HG02870 (cell line): ENCODE results near the gene ARL4D.
"Not testable (repeated sequence)": the region's sequence is repeated elsewhere in the genome, so short reads cannot be mapped to it uniquely, and the experiment has no call there.

Experiments
- ATAC-seq: cut with Tn5 transposase; IDR thresholded peaks from one replicate; pipeline ENCODE4 v1.9.1; 2021; ENCODE audit warnings: mild to moderate bottlenecking, moderate library complexity; ENCODE audit not compliant: unreplicated experiment

ARL4D gene

DNA sequence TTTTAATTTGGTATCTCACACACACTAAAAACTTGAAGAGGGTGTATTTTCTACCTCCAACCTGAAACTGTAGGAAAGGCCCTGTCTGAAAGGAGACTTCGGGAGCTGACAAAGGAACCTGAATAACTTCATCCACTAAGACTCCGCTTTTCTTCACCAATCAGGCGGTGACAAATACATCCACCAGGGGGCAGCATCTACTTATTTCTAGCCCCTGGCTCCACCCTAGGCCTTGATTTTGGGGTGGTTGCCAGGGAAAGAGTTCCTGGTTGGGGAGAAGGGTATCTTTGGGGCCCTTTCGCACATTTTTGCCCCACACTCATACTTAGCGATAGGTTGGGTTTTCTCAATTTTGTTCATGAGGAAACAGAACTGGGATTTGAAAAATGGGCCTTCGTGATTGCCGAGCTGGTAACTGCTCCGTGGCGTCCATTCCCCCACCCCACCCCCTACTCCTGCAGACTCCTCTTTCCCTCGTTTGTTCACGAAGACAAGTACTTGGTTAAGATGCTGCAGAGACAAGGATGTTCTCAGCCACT, 4.8 kb upstream of the ARL4D start:
- no peak for ATAC-seq

DNA sequence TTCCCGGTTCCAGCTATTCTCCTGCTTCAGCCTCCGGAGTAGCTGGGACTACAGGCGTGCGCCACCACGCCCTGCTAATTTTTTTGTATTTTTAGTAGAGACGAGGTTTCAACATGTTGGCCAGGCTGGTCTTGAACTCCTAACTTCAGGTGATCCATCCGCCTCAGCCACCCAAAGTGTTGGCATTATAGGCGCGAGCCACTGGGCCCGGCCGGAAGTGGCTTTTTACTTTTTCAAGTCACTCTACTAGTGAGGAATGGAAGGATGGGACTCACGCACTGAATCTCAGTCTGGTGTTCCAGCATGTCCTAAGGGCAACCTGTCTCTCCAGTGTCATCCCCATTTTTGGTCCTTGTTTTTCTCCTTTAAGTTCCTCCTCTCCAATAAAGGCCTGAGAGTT, 4.1 kb upstream of the ARL4D start:
- ATAC-seq = not testable (repeated sequence)

DNA sequence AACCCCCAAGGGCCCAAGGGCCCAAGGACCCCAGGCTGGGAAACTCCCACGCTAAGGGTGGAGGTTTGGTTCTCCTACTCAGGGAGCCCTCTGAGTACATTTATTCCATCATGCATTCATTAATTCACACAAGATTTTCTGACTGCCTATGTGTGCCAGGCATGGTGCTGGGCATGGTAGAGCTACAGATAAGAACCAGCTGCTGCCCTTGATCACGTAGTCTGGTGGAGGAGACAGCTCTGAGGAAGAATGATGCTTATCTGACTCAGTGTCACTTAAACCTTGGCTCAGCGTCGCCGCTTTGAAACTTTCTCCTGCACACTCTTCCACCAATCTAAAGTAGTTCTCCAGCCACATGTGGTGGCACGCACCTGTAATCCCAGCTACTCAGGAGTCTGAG, 3.6 kb upstream of the ARL4D start:
- ATAC-seq = no peak

DNA sequence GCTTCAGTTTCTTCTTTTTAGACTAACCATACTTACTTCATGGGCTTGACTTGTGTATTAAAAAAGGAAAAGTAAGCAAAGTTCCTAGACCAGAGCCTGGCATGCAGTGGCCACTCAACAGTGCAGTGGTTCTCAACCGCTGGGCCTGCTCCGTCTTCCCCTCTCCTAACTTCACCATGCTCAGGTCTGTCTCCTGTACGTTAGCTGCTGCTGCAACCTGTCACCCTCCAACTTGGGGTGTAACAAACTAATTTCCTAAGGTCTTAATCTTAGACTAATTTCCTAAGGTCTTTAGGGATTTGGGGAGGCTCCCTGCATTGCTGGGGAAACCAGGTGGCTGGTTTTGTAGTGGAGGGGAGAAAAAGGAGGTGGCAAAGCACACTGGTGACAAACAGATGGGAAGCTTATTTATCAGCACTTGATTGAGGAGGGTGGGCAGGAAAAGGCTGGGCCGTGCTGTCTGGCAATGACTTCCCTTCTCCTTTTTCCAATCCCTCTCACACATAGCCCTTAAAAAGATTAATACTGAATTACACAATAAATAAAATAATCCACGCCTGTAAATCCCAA, 2.2 kb upstream of the ARL4D start:
- no peak for ATAC-seq

DNA sequence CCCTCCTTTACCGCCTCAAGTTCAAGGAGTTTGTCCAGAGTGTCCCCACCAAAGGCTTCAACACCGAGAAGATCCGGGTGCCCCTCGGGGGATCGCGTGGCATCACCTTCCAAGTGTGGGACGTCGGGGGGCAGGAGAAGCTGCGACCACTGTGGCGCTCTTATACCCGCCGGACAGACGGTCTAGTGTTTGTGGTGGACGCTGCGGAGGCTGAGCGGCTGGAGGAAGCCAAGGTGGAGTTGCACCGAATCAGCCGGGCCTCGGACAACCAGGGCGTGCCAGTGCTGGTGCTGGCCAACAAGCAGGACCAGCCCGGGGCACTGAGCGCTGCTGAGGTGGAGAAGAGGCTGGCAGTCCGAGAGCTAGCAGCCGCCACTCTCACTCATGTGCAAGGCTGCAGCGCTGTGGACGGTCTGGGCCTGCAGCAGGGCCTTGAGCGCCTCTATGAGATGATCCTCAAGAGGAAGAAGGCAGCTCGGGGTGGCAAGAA, 1.1 kb downstream of the ARL4D start:
- no peak for ATAC-seq

DNA sequence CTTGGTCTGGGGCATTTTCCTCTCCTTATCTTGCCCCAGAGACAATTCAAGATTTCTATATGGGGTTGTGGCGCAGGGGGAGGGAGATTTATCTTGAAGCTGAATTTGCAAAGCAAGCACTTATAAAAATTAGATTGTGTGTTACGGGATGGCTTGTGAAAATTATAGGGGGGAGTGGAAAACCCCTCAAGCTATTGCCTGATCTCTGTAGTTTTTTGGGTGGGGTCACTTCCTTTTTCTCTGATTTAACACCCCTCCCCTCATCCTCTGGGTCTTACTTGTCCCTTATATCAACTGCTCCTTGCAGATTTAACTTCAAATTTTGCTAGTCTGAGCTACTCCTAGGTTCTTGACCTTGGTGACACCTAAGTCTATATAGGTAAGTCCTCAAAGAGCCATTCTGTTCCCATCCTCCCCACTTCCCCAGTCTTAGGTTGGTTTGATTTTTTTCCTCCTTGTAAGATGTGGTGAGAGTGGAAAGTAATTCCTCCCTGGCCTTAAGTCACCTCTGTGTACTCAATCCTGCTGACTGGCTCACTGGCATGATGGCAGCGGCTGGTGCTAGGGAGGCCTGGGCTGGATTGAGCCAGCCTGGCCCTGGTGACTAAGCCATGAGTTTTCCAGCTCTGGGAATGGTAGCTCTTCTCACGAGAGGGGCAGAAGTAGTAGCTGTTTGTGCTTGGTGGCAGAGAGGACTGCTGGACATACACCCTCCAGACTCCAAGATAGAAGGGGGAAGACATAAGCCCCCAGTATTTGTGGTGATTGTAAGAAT, 2.3 kb downstream of the ARL4D start:
- ATAC-seq = no peak

DNA sequence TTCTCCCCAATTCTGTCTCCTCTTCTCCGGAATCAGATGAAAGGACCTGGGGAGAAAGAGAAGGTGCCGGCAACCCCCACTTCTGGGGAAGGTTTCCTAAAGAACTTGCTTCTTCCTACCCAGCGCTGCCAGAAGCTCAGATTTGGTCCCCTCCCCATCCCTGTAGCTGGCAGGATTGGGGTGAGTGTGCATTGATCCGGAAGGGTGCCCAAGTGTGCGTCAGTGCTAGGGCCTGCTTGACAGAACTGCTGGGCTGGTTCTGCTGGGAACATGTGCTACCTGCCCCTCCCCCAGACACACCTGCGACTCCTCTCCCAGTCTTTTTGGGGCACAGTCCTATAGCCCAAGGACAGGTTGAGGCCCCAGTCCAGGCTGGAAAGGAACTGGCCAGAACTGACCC, 3.3 kb downstream of the ARL4D start:
- ATAC-seq = no peak

DNA sequence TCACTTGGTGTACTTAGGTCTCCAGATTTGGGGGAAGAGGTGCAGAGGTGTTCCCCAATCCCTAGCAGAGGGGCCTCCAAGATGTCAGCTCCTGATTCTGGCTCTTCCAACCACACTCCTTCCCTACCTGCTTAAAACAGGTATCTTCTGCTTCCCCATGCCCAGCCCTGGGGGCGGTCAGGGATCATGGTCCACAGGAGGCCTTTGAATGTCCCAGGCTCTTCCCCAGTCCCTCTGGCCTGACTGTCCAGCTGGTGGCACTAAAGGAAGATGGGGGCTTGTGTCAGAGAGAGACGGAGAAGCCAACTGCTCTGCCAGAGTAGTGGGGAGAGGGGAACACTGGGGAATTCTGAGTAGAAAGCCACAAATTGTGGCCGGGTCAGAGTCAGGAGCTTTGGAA, 3.8 kb downstream of the ARL4D start:
- no peak for ATAC-seq

DNA sequence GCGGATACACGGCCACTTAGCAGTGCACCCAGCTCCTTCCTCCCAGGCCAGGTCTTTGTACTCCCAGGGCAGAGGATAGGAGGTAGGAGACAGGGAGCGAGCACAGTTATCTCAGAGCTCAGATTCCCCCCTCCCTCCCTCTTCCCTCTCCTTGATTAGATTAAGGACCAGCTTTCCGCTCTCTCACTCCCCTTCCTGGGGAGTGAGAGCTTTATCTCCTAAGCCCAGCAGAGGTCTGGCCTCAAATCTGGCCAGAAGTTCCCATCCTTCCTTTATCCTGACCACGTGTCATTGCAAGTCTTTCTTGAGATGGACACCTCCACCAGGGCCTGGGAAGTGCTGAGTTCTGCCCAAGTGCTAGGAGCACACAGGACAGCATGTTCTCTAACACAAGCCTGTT, 5.1 kb downstream of the ARL4D start:
- no peak for ATAC-seq

DNA sequence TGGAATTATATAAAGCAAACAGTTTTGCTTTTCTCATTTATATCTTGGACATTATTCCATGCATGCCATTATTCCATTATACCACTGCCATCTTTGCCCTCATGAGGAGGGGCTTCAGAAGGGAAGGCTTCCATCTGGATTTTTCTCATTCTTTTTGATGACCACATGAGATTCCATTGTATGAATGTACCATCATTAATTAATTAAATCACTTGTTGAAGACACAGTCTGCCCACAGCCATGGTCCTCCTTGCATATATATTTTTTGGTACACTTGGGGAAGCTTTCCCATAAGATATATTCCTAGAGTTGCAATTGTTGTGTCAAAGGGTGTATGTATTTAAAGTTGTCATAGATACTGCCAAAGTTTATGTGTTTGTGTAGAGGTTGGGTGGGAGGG, 7.1 kb downstream of the ARL4D start:
- no peak for ATAC-seq

DNA sequence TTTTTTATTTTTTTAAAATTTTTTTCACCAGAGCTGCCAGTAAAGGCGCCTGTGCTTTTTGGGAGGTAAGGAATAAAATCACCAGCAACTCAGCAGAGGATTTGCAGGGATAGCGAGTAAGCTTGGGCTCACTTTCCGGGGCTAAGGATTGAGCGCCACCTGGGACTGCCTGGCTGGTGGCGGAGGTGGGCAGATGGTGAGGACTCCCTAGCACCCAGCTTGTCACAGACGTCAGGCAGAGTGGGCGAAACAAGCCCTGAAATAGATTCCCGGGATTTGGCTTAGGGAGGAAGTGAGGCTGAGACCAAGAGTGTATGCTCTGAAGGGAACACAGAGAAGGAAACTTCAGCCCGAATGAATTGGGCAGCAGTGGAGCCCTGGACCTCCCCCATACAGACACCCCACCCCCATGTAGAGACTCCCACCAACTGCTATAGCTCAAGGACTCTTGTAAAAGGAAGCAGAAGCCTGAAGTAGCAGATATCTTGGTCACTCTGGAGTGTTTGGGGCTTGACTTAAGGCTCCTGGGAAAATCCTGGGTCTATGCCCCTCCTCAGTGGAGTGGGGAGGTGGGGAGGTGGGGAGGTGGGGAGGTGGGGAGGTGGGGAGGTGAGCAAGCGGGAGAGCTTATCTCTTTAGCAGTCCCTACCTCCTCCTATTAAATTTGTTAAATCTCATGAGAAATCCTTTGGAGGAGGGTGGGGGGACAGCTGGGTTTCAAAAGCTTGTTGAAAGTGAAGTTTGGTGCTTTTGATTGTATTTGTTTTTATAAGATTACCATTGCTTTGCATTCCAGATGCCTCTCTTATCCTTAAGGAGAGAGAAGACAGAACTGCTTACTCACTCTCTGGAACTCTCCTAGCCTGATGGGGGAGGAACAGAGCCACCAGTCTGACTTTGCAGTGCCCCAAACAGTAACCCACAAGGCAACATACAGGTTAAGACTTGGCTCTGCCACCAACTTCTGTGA, 8.2 kb downstream of the ARL4D start:
- ATAC-seq = no peak

DNA sequence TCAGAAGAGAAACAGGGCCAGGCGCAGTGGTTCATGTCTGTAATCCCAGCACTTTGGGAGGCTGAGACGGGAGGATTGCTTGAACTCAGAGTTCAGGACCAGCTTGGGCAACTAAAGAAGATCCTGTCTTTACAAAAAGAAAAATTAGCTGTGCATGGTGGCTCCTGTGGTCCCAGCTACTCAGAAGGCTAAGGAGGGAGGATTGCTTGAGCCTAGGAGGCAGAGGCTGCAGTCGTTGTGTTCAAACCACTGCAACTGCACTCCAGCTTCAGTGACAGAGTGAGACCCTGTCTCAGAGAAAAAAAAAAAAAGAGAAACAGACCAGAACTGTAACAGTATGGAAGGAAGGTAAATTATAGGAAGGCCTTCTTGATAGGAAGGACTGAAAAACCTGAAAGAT, 10.3 kb downstream of the ARL4D start:
- ATAC-seq = no peak

DNA sequence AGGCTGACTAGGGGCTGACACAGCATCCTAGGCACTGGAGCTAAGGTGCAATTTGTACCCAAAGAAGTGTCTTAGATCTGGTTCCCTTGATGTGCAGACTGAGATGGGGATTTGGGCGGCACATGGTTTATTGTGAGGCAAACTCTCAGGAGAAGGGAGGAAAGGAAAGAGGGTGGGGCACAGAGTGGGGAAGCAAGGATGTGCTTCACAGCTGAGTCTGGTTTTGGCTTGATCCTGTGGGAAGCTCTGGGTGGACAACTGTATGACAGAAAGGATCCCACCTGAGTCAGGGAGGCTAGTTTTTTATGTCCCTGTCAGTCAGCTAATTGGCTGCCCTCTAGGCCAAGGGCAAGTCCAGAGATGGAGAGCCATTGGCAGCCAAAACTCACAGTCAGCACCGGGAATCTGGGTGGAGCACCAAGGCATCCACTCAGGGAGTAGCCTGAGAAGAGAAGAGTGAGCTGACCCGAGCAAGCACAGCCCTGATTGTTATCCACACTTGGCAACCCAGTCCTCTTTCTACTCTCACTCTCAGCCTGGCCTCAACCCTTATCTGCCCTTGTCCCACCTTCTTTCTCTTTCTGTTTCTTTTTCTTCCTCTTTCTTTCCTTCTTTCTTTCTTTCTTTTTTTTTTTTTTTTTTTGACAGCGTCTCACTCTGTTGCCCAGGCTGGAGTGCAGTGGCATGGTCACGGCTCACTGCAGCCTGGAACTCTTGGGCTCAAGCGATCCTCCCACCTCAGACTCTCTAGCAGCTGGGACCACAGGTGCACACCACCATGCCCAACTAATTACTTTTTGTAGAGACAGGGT, 12.0 kb downstream of the ARL4D start:
- ATAC-seq = no peak

DNA sequence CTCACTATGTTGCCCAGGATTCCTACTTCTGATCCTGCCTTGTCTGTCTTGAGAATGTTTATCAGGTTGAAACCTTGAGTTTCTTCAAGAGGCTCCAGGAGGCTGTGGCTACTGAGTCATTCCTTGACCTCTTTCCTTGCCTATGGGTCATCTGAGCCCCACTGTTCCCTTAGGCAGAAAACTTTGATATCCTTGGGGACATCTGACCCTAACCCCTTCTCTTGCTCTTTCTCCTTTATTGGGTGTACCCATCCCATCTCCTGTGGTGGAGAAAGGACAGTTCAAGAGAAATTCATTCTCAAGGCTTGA, 12.5 kb downstream of the ARL4D start:
- no peak for ATAC-seq

DNA sequence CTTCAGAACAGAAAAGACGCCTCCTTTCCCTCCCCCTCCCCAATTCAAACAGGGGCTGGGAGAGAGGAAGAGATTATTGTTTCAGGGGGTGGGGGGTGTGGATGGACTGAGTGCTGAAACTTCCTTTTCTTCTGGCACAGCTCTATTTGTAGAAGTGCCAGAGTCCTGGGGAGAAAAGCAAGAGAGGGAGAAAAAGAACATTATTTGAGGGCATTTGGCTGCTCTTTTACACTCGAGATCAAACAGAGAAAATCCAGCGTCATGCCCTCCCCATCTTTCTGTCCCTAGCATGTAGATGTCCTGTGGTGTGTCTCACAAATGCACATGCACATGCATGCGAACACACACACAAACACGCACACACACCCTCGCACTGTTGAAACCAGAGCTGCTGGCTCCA, 13.0 kb downstream of the ARL4D start:
- no peak for ATAC-seq

DNA sequence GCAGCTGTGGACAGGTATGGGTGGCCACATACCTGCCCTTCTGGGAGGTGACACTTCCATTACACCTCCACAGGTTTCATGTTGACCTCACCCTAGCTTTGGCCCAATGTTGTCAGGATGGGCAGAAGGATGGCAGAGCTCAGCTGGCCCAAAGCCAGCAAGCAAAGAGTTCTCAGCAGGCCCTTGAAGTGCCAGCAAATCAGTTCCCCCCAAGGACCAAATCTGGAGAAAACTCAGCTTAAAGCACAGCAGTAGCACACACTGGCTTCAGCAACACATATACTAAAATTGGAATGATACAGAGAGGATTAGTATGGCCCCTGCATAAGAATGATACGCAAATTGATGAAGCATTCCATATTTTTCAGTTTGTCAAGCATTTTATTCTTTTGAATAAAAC, 13.4 kb downstream of the ARL4D start:
- no peak for ATAC-seq

DNA sequence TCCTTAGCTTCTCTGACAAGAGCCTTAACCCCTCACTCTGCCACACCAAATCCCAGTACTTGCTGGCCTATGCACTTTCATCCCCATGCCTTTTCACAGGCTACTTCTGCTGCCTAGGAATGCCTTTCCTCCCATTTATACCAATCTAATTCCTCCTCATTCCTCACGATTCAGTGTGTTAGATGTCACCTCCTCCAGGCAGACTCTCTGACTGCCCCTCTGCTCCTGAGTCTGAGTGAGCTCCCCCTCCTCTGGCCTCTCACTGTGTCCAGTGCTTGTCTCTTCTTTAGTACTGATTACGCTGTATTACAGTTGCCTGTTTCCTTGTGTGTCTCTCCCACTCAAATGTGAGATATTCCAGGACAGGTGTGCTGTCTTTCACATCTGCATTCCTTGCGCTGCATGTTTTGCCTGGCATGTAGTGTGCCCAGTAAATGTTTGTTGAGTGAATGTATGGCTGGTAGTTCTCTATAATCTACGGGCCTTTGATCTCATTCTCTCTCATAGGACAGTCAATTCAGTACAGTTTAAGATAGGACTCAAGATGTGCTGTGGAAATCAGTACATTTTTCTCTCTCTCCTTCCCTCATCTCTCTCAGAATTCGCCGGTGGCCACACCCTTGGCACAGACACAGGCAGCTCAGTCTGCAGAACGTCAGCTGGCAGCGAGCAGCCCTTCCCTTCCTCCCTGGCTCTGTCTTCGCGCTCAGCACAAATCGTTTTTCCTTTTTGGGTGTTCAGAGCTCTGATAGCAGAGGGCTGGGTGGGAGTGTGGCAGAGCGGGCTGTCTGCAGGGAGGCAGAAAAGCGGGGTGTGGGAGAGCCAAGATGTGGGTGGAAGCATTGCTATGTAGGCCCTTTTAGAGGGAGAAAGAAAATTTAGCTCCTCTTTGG, 18.5 kb downstream of the ARL4D start:
- no peak for ATAC-seq

DNA sequence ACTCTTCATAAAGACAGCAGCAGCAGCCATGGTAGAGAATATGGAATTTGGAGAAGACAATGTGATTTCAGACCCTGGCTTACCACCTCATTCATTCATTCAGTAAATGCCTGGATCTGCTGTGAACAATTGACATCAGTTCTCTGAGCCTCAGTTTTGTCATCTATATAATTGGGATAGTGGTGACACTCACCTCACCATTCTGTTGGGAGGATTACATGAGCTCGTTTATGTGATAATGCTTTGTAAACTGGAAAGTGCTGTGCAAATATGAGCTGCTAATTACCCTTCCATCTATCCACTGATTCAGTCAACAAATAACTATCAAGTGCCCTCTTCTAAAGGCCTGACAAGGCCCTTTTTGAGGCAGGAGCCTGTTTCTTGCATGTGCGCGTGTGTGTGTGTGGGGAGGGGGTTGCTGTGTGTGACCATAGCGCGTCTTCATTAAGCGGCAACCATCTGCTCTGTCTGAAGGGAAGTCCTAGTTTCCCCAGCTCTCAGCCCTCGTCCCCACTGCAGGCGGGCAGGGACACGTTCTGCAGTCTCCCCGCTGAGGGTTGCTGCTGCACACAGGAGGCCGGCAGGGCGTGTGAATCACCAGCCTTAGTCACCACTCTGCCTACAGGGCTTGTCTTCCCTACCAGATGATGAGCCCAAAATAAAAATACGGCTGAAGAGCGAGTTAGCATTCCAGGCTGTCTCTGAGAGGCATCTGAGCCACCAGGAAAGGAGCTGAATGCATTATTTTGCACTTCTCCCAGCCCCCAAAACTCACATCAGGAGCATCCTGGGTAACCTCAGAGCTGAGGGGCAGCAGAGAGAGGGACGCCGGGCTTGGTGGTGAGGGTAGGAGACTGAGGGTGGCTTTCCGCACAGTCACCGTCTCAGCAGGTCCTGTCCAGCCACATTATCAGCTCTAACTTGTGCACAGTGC, 19.9 kb downstream of the ARL4D start:
- no peak for ATAC-seq
